T-cell (primary cell): ENCODE measurements around the gene STARD13. TPM values are rescaled to one million over a fixed set of nuclear protein-coding genes. Genes with fewer than 3 reads are reported as not detected.
"Not testable (repeated sequence)": the region's sequence is repeated elsewhere in the genome, so short reads cannot be mapped to it uniquely, and the experiment has no call there.

Experiments
- ATAC-seq, 4 experiments: fragments of 200-7000 bp in 3 of 4; fragments of 150-1000 bp in 1 of 4; cut with Tn5 transposase; replicated peaks in 1 of 4; 1 replicate in 3 of 4; 2 replicates in 1 of 4; pipeline ENCODE4 v1.10.0; 2021; ENCODE audit warnings: moderate library complexity in 3 of 4, mild to moderate bottlenecking in 2 of 4, moderate number of reproducible peaks in 1 of 4
- CTCF ChIA-PET, 2 donors: fragments of 300-600 bp; sonication (Branson Sonifier 250); formaldehyde crosslinking; loops; one replicate each; lab custom pipeline; 2022; ENCODE audit warnings: antibody characterized with exemption in 2 of 2; lab: Charles Lee
- POLR2A ChIA-PET, 2 donors: fragments of 300-600 bp; sonication (Branson Sonifier 250); formaldehyde crosslinking; loops; one replicate each; lab custom pipeline; 2022; ENCODE audit warnings: antibody characterized with exemption in 2 of 2; lab: Charles Lee
- DNase-seq, 35 experiments: peaks; one replicate each; pipeline versions ENCODE4 v3.0.0 to v3.0.0-alpha.2; 2013 to 2023
- H3K27ac ChIP-seq: one replicate; pipeline ENCODE4 v1.5.1; 2013; ENCODE audit warnings: low read length
- H3K27me3 ChIP-seq, 2 experiments: replicated peaks in 1 of 2; 1 replicate in 1 of 2; 2 replicates in 1 of 2; pipeline versions ENCODE4 v1.6.1 to v1.7.0; 2013; ENCODE audit warnings: low read length in 1 of 2, mixed read lengths in 1 of 2; ENCODE audit not compliant: control insufficient read depth in 2 of 2, insufficient read depth in 2 of 2; ENCODE audit errors: extremely low read depth in 1 of 2
- H3K36me3 ChIP-seq, 2 donors: 1 replicate in 1 of 2; 2 replicates in 1 of 2; pipeline versions ENCODE4 v1.6.1 to v1.7.0; 2013; ENCODE audit warnings: low read length in 1 of 2; ENCODE audit not compliant: control insufficient read depth in 2 of 2, insufficient read depth in 1 of 2; ENCODE audit errors: extremely low read depth in 1 of 2
- H3K4me1 ChIP-seq, 2 experiments: 1 replicate in 1 of 2; 2 replicates in 1 of 2; pipeline versions ENCODE4 v1.6.1 to v1.7.0; 2013; ENCODE audit warnings: low read length in 2 of 2, mixed read lengths in 1 of 2; ENCODE audit not compliant: insufficient read depth in 2 of 2, control insufficient read depth in 1 of 2; ENCODE audit errors: extremely low read depth in 1 of 2
- H3K4me3 ChIP-seq, 2 donors: 1 replicate in 1 of 2; 2 replicates in 1 of 2; pipeline versions ENCODE4 v1.5.1 to v1.7.0; 2013; ENCODE audit warnings: mild to moderate bottlenecking in 2 of 2, low read length in 1 of 2, moderate library complexity in 1 of 2; ENCODE audit not compliant: control insufficient read depth in 1 of 2; ENCODE audit errors: extremely low read depth in 1 of 2
- H3K9me3 ChIP-seq: 2 replicates; pipeline ENCODE4 v1.7.0; 2013
- H3K27ac Mint-ChIP-seq, 2 donors: one replicate each; pipeline ENCODE4 v1.8.0; 2020 to 2021; ENCODE audit warnings: mild to moderate bottlenecking in 2 of 2, mixed read lengths in 2 of 2
- H3K27me3 Mint-ChIP-seq, 2 donors: one replicate each; pipeline ENCODE4 v1.8.0; 2021 to 2022; ENCODE audit warnings: mixed read lengths in 2 of 2
- H3K36me3 Mint-ChIP-seq: one replicate; pipeline ENCODE4 v1.8.0; 2021; ENCODE audit warnings: mixed read lengths
- H3K4me1 Mint-ChIP-seq, 3 donors: one replicate each; pipeline ENCODE4 v1.8.0; 2020 to 2022; ENCODE audit warnings: mixed read lengths in 3 of 3, mild to moderate bottlenecking in 1 of 3
- H3K4me3 Mint-ChIP-seq, 3 donors: one replicate each; pipeline ENCODE4 v1.8.0; 2020 to 2022; ENCODE audit warnings: mild to moderate bottlenecking in 3 of 3, mixed read lengths in 3 of 3, moderate library complexity in 3 of 3
- H3K9me3 Mint-ChIP-seq, 3 donors: one replicate each; pipeline ENCODE4 v1.8.0; 2020 to 2022; ENCODE audit warnings: mixed read lengths in 3 of 3
- WGBS: methylation state at CpG from one replicate; pipeline ENCODE4 v1.1.5; 2013; ENCODE audit warnings: missing lambda C conversion rate; ENCODE audit not compliant: insufficient coverage; 5-methylcytosine and 5-hydroxymethylcytosine counted together
- total RNA-seq, 35 experiments: library from RNA in 6 of 35; stranded (reverse) in 6 of 35; fragments of 120-200 nt in 1 of 35; gene quantifications; one replicate each; pipeline versions ENCODE4 v1.2.1 to v1.2.4 and lab custom pipeline; 2013 to 2026

Gene STARD13
- total RNA-seq, 5 donors from 2014 or later (not counting 1 experiment from before 2014, with no cell fraction given), result 0.39 to 0.53 (median 0.44) TPM; not detected in 2

GRCh38 chr13:33164331-33164730 lies 121.2 kb downstream of the STARD13 start:
- Histone ChIP-seq H3K4me1 (no peaks in the 10 kb centered on the region), H3K36me3 (no peaks in the 10 kb centered on the region), H3K4me3 (no peak overlapping the region), H3K27ac (no peak overlapping the region), H3K9me3 (no peaks in the 10 kb centered on the region), H3K27me3 (no peaks in the 10 kb centered on the region)
- whole genome bisulfite sequencing, result no CpG with 5 or more reads among the region's 2 CpGs
- H3K36me3 Mint-ChIP-seq, result no peaks in the 10 kb centered on the region
- H3K27ac Mint-ChIP-seq, result no peak overlapping the region
- DNase-seq, result no peak
- CTCF ChIA-PET, result no interaction called here
- no peaks in the 10 kb centered on the region for H3K4me1 Mint-ChIP-seq
- H3K27me3 Mint-ChIP-seq, result peaks cover 0 to under 1% of the 10 kb centered on the region in 2 donors
- H3K9me3 Mint-ChIP-seq, result peaks cover 0 to 12% (median 7%) of the 10 kb centered on the region in 3 donors
- ATAC-seq, result no peak
- POLR2A ChIA-PET, result no interaction called here
- H3K4me3 Mint-ChIP-seq, result no peak overlapping the region

- H3K27me3 Mint-ChIP-seq, H3K4me1 ChIP-seq, H3K27ac Mint-ChIP-seq, CTCF ChIA-PET, H3K4me3 ChIP-seq, POLR2A ChIA-PET, H3K4me1 Mint-ChIP-seq, ATAC-seq, H3K27me3 ChIP-seq, H3K36me3 ChIP-seq, H3K4me3 Mint-ChIP-seq, H3K27ac ChIP-seq, H3K9me3 ChIP-seq, DNase-seq, H3K36me3 Mint-ChIP-seq: not testable (repeated sequence)
- WGBS, result no CpG with 5 or more reads among the region's 2 CpGs
- peaks cover 0 to 12% (median 7%) of the 10 kb centered on the region in 3 donors for H3K9me3 Mint-ChIP-seq
Observed at GRCh38 chr13:33162725-33163124, 122.8 kb downstream of the STARD13 start.

GRCh38 chr13:33158816-33159215 lies 126.7 kb downstream of the STARD13 start:
- POLR2A ChIA-PET, result no interaction called here
- no peak overlapping the region for H3K4me3 ChIP-seq
- peaks cover 0 to 12% (median 7%) of the 10 kb centered on the region in 3 donors for H3K9me3 Mint-ChIP-seq
- no peak overlapping the region for H3K27ac Mint-ChIP-seq
- no peaks in the 10 kb centered on the region for H3K4me1 ChIP-seq
- H3K27ac ChIP-seq, result no peak overlapping the region
- no peaks in the 10 kb centered on the region for H3K36me3 Mint-ChIP-seq
- no peak overlapping the region for H3K4me3 Mint-ChIP-seq
- no peaks in the 10 kb centered on the region for H3K36me3 ChIP-seq
- no peaks in the 10 kb centered on the region for H3K4me1 Mint-ChIP-seq
- no peaks in the 10 kb centered on the region for H3K9me3 ChIP-seq
- CTCF ChIA-PET, result interaction anchor here in 1 of 2 donors (0.9 kb wide), 1 partner anchor 22 kb away, joined by 3 read pairs; no protein-coding TSS in a partner anchor
- ATAC-seq (no peak), DNase-seq (no peak)
- H3K27me3 ChIP-seq, result no peaks in the 10 kb centered on the region
- peaks cover 0 to 5% of the 10 kb centered on the region in 2 donors for H3K27me3 Mint-ChIP-seq
- WGBS, result 89% methylated on average over 3 of the region's 8 CpGs

- no peak overlapping the region for H3K4me3 ChIP-seq
- ATAC-seq (no peak), DNase-seq (no peak)
- H3K9me3 Mint-ChIP-seq, result peaks cover 0 to 12% (median 7%) of the 10 kb centered on the region in 3 donors
- ChIA-PET CTCF (interaction anchor here in 1 of 2 donors (0.9 kb wide), 1 partner anchor 22 kb away, joined by 3 read pairs; no protein-coding TSS in a partner anchor), POLR2A (interaction anchor here in 1 of 2 donors (0.5 kb wide), 1 partner anchor 892 kb away, joined by 4 read pairs; no protein-coding TSS in a partner anchor)
- H3K4me1 ChIP-seq, result no peaks in the 10 kb centered on the region
- no peaks in the 10 kb centered on the region for H3K27me3 ChIP-seq
- no peaks in the 10 kb centered on the region for H3K36me3 Mint-ChIP-seq
- no peaks in the 10 kb centered on the region for H3K9me3 ChIP-seq
- H3K27ac ChIP-seq, result no peak overlapping the region
- no CpG with 5 or more reads among the region's 3 CpGs for WGBS
- no peak overlapping the region for H3K27ac Mint-ChIP-seq
- H3K36me3 ChIP-seq, result no peaks in the 10 kb centered on the region
- H3K4me3 Mint-ChIP-seq, result no peak overlapping the region
- no peaks in the 10 kb centered on the region for H3K4me1 Mint-ChIP-seq
- H3K27me3 Mint-ChIP-seq, result peaks cover 0 to 5% of the 10 kb centered on the region in 2 donors
Observed at GRCh38 chr13:33158271-33158670, 127.3 kb downstream of the STARD13 start.

GRCh38 chr13:33154911-33155310 lies 130.6 kb downstream of the STARD13 start:
- Mint-ChIP-seq H3K9me3 (no peaks in the 10 kb centered on the region), H3K27ac (no peak overlapping the region), H3K4me1 (no peaks in the 10 kb centered on the region), H3K4me3 (no peak overlapping the region), H3K36me3 (no peaks in the 10 kb centered on the region), H3K27me3 (peaks cover 12 to 18% of the 10 kb centered on the region in 2 donors)
- Histone ChIP-seq H3K4me1 (no peaks in the 10 kb centered on the region), H3K9me3 (no peaks in the 10 kb centered on the region), H3K27ac (no peak overlapping the region), H3K4me3 (no peak overlapping the region), H3K27me3 (no peaks in the 10 kb centered on the region), H3K36me3 (no peaks in the 10 kb centered on the region)
- ChIA-PET CTCF (no interaction called here), POLR2A (no interaction called here)
- no peak for DNase-seq
- no peak for ATAC-seq
- WGBS, result 95% methylated on average over 5 of the region's 5 CpGs

GRCh38 chr13:33153421-33154404 lies 131.8 kb downstream of the STARD13 start:
- Histone ChIP-seq H3K36me3 (no peaks in the 10 kb centered on the region), H3K27me3 (no peaks in the 10 kb centered on the region), H3K4me3 (no peak overlapping the region), H3K9me3 (no peaks in the 10 kb centered on the region), H3K27ac (no peak overlapping the region), H3K4me1 (no peaks in the 10 kb centered on the region)
- DNase-seq (no peak), ATAC-seq (peak in 1 of 4 experiments; percentile 31)
- POLR2A ChIA-PET, result no interaction called here
- H3K27me3 Mint-ChIP-seq, result peaks cover 12 to 19% of the 10 kb centered on the region in 2 donors
- 82% methylated on average over 10 of the region's 17 CpGs for WGBS
- no peak overlapping the region for H3K27ac Mint-ChIP-seq
- H3K4me3 Mint-ChIP-seq, result no peak overlapping the region
- no peaks in the 10 kb centered on the region for H3K4me1 Mint-ChIP-seq
- H3K36me3 Mint-ChIP-seq, result no peaks in the 10 kb centered on the region
- CTCF ChIA-PET, result no interaction called here
- no peaks in the 10 kb centered on the region for H3K9me3 Mint-ChIP-seq
